Subcutaneous adipose tissue (tissue), 4 donors: Measurements from ENCODE around the gene FUT8. TPM values are rescaled to one million over a fixed set of nuclear protein-coding genes. Genes with fewer than 3 reads are reported as not detected.

Experiments used
- total RNA-seq, 4 donors: library from RNA; depleted of rRNA; stranded (reverse); fragments of >200 nt; gene quantifications; one replicate each; pipeline ENCODE4 v1.1.0, GENCODE V29; 2016
- TF ChIP-seq, protein P1 (sequence below): fragments of 450-650 bp; IDR thresholded peaks from one replicate; pipeline ENCODE4 v1.5.1; 2016; ENCODE audit warnings: low read depth, mild to moderate bottlenecking, control low read depth, antibody characterized with exemption, moderate library complexity

The FUT8 gene
- 10 to 100 TPM; 21.8 to 33.3 (median 24.7) TPM for total RNA-seq

DNA sequence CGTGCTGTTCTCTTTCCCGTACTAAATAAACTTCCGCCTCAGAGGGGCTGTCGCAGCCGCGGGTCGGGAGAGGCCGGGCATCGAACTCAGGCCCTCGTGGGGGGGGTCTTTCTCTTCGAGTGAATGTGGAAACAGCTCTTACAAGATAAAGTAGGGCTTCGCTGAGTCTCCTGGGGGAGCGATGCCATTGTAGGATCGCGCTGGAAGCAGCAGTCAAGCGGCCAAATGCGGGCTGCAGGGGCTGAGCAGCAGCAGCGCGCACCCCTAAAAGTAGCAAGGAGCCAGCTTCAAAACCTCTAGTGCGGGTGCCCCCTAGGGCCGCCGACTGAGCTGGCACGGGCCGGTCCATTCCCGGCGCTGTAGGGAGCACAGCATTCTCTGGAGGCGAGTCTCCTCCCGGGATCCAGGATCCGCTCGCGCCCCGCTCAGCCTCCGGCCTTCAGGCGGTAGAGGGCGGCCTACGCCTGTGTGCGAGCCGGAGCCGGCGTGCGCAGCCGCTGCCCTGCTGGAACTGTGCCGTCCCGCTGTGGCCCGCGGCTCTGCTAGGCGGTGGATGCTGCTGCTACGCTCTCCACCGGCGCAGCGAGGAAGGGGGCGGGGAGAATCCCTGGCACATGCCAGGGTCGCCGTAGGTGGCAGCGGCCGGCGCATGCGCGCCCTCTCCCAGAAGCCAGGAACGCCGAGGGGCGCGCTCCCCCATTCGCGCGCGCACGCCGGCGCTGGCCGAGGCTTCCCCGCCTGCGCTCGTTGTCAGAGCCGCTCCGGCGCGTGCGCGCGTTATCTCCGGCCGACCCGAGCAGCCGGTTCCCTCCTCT is at the start of gene FUT8:
Gene FUT8, plus strand, starts transcription at position 699 of the 815 bp plus-strand sequence. CDS start 148,834 bp downstream, outside the sequence.
- TF ChIP-seq, protein P1, sequence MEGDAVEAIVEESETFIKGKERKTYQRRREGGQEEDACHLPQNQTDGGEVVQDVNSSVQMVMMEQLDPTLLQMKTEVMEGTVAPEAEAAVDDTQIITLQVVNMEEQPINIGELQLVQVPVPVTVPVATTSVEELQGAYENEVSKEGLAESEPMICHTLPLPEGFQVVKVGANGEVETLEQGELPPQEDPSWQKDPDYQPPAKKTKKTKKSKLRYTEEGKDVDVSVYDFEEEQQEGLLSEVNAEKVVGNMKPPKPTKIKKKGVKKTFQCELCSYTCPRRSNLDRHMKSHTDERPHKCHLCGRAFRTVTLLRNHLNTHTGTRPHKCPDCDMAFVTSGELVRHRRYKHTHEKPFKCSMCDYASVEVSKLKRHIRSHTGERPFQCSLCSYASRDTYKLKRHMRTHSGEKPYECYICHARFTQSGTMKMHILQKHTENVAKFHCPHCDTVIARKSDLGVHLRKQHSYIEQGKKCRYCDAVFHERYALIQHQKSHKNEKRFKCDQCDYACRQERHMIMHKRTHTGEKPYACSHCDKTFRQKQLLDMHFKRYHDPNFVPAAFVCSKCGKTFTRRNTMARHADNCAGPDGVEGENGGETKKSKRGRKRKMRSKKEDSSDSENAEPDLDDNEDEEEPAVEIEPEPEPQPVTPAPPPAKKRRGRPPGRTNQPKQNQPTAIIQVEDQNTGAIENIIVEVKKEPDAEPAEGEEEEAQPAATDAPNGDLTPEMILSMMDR, result no peak

DNA sequence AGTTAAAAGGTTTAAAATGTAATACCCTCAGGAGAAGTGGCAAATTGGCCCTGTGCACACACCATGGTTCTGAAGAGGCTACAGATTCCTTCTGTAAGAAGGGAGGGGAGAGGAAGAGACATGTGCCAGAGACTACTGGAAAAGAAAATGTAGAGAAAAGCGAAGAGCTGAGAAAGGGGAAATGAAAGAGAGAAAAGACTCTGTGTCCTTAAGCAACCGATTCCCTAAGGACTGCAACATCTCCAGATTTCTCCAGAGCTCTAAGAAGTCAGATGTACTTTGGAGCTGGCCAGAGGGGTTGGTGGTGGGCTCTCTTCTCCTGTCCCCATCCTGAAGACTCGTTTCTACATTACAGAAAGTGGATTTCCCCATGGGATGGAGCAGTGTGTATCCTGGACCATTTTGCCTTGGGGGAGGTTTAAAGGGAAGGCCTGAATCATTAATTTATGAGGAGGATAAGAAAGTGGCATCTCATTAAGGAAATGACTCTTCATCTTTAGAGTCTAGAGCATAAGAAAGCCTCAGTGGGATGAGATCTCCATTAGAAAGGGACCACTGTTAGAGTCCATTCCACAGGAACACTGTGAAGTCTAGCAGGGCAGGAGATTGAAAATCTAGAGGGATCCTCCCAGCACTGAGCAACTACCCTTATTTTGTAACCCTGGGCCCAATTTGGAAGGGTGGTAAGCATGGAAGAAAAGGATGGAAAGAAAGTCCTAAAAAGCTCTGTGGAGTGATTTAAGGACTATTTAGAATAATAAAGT is 45.5 kb upstream of the FUT8 start:
- TF ChIP-seq, protein P1, result no peak

- TF ChIP-seq, protein P1, result no peak
Observed at GRCh38 chr14:65369560-65369959, 43.0 kb upstream of the FUT8 start.

- TF ChIP-seq, protein P1, result no peak
Observed at GRCh38 chr14:65370801-65371248, 41.7 kb upstream of the FUT8 start.

- TF ChIP-seq, protein P1, result no peak
Observed at GRCh38 chr14:65371784-65372183, 40.7 kb upstream of the FUT8 start.

GRCh38 chr14:65373016-65373670 is 39.4 kb upstream of the FUT8 start:
- TF ChIP-seq, protein P1, result no peak

- TF ChIP-seq, protein P1, result no peak
Observed at GRCh38 chr14:65373671-65374039, 38.9 kb upstream of the FUT8 start.
